Stimulated activated CD8-positive, alpha-beta memory T cell treated with anti-CD3 and anti-CD28 coated beads, Interleukin-4, amount 100 ng/mL, for 48 hours (primary cell): Measurements from ENCODE around the gene VANGL2.

Experiments
- DNase-seq: peaks from one replicate; pipeline ENCODE4 v3.0.0-alpha.2; 2020

Gene VANGL2

GRCh38 chr1:160406131-160406968 is 6.0 kb downstream of the VANGL2 start:
- DNase-seq: peak; percentile 16

DNA sequence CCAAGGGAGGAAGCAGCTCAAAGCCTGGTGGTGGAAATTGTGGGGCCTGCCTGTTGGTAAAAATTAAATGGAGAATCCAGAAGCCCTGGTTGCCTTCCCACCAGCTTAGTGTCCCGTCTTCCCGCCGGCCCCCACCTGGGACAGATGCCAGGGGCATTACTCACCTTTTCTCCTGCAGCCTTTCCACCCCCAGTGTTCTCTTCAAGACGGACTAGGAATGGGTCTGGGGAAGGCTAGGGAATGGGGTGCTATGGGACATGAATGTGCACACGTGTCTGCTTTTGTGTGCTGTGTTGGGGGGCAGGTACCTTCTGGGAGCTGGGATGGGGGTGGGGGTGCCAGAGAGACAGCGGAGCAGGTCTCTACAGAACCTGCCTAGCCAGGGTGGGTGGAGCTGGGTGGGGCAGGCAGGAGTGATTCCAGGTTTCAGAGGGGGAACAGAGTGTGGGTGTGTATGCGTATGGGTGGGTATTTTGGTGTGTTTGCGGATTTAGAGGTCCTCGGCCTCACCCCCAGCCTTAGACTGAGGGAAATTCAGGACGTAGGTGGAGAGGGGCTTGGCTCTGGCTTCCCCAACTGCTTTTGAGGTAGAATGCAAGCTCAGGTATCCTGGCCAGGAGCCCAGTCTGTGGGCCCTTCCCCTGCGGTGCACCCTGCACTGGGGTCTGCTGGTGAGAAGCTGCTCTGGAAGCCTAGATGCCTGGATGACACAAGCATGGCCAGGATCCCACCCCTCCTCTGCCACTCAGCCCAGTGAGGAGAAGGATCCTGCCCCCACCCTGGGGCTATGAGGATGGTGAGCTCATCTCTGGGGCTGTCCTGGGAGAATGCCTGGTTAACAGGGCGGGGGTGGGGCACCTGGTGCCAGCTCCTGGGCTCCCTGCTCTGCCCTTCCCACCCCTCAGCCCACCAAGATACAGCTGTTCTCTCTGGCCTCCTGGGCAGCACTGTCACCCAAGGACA is 7.8 kb downstream of the VANGL2 start:
- peak; percentile 11 for DNase-seq

DNA sequence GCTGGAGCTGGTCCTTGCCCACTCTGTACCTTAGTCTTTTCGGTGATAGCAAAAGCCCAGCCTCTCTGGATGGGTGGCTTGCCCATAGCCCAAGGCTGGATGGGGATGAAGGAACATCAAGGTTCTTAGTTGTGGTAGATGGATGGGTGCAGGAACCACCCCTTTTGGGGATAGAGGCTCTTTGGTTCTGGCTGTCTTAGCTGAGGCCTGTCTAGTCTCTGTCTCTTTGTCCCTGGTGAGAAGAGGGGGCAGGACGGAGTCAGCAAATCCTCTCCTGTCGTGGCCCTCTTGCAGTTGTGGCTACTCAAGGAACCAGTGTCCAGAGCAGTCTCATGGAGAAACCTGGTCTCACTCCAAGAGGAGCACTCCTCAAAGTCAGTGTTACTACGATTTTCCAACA is 8.5 kb downstream of the VANGL2 start:
- peak; percentile 8 for DNase-seq

DNA sequence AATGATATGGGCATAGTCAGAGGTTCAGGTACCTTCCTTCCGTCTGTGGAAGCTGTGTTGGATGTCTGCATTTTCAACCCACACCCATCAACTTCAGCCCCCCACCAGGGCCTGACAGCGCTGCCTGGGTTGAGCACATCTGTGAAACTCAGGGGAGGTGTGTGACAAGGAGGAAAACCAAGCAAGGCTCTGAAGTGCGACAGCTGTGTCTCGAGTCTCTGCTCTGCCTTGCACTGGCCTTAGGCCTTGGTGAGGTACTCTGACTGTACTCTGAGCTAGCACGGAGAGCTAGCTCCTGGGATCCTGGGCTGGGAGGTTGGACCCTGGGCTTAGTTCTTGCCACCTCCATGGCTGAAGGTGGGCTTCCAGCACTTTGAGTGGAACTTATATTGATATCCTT is 9.1 kb downstream of the VANGL2 start:
- peak; percentile 15 for DNase-seq

DNA sequence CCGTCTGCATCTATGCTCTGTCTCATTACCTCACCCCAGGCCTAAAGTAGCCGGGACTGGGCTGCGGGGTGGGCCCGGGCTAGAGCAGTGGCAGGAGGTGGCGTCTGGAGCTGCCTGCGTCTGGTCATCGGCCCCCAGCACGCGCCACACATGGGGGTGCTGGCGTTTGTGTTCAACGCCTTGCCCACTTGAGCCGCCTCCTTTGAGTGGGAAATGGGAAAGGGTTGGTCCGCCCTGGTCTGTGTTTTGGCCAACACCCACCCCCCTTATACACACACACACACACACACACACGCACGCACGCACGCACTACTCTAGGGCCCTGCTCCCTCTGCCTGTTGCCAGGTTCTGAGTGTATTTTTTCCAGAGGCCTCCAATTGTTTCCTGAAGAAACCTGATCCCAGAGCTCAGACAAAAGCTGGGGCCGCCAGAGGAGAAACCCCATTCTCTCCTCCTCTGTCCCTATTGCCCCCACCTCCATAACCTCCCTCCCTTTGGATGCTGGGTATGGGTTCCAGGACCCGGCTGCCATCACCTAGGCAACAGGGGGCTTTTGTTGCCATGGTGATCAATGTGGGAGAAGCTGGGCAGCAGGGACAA is 10.1 kb downstream of the VANGL2 start:
- DNase-seq: peak; percentile 11

DNA sequence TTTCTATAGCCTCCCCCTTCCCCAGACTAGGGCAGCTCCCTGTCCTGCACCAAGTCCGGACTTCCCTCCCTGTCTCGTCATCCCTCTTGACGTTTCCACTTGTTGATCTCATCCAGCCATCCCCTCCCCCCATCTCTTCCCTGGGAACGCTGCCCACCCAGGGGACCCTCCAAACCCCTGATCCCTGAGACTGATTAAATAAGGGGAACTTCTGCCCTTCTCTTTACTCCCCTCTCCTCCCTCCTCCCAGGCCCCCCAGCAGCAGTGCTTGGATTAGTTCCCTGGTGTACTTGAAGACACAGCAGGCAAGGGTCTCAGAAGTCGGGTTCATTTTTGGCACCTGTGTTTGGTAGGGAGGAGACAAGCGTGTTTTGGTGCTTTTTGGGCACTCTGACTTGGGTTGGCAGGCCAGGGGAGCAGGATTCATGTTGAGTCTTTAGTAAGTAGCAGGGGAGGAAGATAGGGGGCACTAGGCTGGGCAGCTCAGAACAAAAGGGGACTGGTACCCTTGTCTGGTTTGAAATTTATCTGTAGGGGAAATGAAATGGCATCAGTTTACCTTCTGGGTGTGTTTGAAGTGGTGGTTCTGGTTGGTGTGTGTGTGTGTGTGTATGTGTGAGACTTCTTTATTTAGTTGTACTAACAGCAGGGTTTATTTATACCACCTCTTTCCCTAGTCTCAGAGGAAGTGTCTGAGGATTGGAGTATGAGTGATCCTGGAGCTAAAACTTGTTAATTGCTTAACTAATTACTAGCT is 11.1 kb downstream of the VANGL2 start:
- DNase-seq: peak; percentile 14

DNA sequence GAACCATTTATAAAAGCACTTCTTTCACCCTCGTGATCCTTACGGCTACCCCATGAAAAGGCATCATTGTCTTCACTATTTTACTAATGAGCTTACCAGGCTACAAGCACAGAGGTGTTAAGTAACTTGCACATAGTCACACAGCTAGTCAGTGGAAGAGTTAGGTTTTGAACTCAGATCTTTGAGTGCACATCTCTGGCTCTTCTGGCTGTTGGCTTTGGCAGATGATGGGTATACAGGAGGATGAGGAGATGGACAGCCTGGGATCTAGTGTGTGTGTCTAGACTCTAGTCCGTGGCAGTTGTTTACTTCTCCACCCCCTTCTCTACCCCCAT is 11.6 kb downstream of the VANGL2 start:
- no peak for DNase-seq

DNA sequence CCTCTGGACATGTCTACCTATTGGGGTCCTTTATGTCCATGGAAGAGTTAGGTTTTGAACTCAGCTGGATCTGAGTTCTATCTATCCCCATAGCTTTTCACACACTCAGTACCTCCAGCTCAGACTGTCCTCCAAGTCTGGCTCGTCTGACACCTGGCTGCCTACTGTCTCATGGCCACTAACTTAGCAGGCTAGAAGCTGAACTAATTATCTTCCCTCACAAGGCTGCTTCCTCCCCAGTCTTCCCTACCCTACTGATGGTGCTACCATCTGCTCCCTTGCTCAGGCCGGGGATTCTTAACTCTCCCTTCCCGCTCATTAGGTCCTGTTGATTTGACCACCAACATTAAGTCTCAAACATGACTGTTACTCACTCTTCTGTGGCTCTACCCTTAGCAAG is 13.4 kb downstream of the VANGL2 start:
- DNase-seq: no peak

- DNase-seq: no peak
Measured at GRCh38 chr1:160414881-160415280, 14.5 kb downstream of the VANGL2 start.

DNA sequence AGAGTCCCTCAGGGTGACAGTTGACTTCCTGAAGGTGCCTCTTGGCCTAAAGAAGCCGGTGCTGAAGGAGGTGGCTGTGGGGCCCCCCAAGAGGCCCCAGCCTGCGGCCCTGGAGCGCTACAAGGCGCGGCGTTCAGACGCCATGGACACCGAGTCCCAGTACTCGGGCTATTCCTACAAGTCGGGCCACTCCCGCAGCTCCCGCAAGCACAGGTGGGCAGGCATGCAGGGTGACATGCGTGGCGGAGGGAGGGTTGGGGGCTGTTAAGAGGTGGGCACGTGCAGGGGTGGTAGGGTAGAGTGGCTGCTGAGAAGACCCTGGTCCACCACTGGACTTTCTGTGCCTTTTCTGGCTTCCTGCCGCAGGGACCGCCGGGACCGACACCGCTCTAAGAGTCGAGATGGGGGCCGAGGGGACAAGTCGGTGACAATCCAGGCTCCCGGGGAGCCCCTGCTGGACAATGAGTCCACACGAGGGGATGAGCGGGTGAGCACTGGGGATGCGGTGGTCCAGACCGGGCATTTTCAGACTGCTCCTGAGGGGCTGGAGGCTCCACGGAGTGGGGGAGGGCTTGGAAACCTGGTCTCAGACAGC is 15.4 kb downstream of the VANGL2 start:
- DNase-seq: no peak

DNA sequence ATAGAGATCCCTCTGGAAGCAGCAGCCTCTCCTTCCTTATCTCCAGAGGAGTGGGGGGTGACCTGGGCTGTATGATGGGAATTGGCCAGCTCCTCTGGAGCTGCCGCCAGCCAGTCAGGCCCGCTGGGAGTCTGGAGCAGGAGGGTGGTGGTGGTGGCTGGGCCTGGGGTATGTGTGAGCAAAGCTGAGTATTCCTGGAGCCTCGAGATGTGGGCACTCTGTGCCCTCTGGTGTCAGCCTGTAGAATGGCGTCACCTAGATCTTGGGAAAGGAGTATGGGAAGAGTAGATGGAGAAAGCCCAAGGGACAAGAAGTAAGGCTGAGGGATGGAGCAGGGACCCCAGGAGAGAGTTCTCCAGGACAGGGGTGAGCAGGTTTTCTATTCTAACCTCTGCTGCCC is 16.0 kb downstream of the VANGL2 start:
- no peak for DNase-seq

DNA sequence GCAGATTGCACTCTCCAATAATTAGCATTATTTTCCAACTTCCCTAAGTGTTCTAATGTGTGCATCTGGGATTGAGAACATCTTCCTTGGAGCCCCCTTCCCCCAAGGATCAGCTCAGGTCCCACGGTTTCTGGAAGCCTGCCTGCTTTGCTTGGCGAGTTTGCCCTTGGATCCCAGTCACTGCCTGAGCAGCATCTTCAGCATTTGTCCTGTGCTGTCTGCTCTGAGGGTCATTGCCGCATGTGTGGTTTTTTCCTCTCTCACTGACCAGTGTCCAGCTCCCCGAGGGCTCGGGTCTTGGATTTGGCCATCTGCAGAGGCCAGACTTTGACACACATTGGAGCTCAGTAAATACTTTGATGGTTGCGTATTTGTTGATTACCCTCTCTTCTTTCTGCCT is 18.1 kb downstream of the VANGL2 start:
- no peak for DNase-seq

DNA sequence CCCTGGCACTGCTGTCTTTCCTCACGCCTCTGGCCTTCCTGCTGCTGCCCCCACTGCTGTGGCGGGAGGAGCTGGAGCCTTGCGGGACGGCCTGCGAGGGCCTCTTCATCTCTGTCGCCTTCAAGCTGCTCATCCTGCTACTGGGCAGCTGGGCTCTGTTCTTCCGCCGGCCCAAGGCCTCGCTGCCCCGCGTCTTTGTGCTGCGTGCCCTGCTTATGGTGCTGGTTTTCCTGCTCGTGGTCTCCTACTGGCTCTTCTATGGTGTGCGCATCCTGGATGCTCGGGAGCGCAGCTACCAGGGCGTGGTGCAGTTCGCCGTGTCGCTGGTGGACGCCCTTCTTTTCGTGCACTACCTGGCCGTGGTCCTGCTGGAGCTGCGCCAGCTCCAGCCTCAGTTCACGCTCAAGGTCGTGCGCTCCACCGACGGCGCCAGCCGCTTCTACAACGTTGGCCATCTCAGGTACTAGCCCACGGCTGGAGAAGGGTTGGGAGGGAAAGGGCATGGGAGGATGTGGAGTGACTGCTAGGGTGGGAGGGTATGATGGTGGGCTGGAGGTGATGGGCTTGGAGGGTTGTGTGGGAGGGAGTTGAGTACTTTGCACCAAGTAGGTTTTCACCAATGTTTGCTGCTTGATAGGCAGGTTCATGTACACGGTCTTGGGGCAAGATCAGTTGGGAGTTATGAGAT is 18.9 kb downstream of the VANGL2 start:
- DNase-seq: no peak

GRCh38 chr1:160419838-160420169 is 19.4 kb downstream of the VANGL2 start:
- DNase-seq: no peak

DNA sequence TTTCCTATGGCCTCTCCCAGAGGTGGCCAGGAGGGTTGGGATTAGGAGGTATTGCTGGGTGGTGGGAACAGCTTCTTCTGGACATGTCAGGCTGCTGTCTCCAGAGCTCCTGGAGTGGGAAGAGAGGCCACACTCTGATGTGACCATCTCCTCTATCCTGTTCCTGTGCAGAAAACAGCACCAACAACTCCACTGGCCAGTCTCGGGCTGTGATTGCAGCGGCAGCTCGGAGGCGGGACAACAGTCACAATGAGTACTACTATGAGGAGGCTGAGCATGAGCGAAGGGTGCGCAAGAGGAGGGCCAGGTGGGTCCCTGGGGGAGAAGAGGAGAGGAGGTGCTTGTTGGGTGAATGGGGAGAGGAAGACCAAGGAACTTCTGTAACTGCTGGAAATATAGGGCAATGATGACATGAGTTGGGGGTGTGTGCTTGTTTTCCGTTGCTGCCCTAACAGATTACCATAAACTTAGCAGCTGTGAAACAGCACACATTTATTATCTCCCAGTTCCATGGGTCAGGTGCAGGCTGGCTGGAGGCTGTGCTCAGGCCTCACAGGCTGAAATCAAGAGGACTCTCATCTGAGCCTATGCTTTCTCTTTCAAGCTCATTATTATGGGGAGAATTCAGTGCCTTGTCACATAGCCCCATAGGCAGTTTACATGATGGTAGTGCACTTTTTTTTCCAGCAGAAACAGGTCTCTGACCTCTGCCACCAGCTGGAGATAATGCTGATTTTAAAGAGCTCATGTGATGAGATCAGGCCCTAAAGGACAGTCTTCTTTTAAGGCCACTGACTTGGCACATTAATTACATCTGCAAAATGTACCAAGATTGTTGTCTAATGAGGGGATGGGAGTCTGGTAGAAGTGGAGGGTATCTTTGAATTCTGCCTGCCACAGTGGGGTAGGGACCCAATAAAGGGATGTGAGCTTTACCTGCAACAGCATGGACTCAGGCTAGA is 20.8 kb downstream of the VANGL2 start:
- no peak for DNase-seq

DNA sequence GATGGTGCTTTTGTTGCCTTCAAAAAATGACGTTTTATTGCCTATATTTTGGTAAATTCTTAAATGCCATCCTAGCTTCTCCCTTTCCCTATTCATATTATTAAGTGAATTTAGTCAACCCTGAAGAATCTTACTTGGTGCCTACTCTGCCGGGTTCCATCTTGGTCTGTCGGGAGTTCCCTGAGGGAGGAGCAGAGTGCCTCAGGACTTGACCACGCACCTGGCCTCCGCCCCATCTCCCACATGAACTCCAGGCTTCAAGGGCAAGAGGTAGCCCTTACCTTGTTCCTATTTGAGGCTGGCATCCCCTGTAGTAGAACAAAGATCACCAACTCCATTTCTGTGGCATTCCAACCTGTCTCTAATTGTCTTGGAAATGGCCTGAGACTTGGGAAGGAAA is 21.5 kb downstream of the VANGL2 start:
- DNase-seq: no peak

DNA sequence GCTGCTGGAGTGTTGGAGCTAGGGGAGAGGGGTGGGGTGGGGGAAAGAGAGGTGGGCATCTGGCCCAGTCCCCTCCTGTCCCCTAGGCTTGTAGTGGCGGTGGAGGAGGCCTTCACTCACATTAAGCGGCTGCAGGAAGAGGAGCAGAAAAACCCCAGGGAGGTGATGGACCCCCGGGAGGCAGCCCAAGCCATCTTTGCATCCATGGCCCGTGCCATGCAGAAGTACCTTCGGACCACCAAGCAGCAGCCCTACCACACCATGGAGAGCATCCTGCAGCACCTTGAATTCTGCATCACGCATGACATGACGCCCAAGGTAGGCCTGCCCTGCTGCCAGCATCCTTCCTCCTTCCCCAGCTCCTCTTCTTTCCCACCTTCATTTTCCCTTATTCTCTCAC is 23.6 kb downstream of the VANGL2 start:
- peak; percentile 6 for DNase-seq

- peak; percentile 10 for DNase-seq
Measured at GRCh38 chr1:160425847-160426246, 25.5 kb downstream of the VANGL2 start.

- DNase-seq: peak; percentile 24
Measured at GRCh38 chr1:160427625-160428024, 27.3 kb downstream of the VANGL2 start.

DNA sequence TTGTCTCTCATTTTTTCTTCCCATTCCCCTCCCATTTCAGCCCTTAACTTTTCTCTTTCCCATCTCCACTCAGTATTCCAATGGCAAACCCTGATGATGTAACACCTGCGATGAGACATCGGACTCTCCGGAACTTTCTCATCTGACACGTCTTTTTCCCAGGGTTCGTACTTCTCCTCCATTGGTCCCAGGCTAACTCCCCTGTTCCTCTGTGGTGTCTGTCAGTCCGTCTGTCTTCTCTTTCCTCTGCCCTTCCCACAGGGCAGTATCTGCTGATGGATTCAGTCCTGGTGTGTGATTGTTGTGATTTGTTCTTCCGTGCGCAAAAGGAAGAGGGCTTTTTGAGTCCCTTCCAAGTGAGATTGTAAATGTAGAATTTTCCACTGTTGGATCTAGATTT is 27.7 kb downstream of the VANGL2 start:
- DNase-seq: peak; percentile 18

GRCh38 chr1:160428655-160429054 is 28.3 kb downstream of the VANGL2 start:
- peak; percentile 54 for DNase-seq
